Endothelial cell of umbilical vein (primary cell): Measurements from ENCODE around the gene CIRBP. TPM values are rescaled to one million over a fixed set of nuclear protein-coding genes. Genes with fewer than 3 reads are reported as not detected.

Experiments
- BruUV-seq: library from RNA; stranded (reverse); fragments of 400-500 nt; replicated peaks from 2 replicates; lab custom pipeline; 2021; lab: Mats Ljungman, UMichigan
- CTCF ChIA-PET: fragments of 300-600, 350-600 bp; sonication (Branson Sonifier 250); formaldehyde crosslinking; loops from one replicate; lab custom pipeline; 2021; ENCODE audit warnings: antibody characterized with exemption, inconsistent platforms; lab: Charles Lee
- POLR2A ChIA-PET: fragments of 300-600, 350-600 bp; sonication (Branson Sonifier 250); formaldehyde crosslinking; loops from one replicate; lab custom pipeline; 2021; ENCODE audit warnings: antibody characterized with exemption, inconsistent platforms; lab: Charles Lee
- DNase-seq: peaks from one replicate; pipeline ENCODE4 v3.0.0-alpha.2; 2011; ENCODE audit warnings: low read depth, low spot score
- FAIRE-seq: peaks from 2 replicates; lab custom pipeline; 2011; peaks lifted over from hg19 to GRCh38; lab: Jason Lieb, UNC
- H2AFZ ChIP-seq: 2 replicates; pipeline ENCODE4 v1.6.0; 2012; ENCODE audit warnings: low read depth, low read length, control low read depth, inconsistent platforms
- H3K27ac ChIP-seq: 2 replicates; pipeline ENCODE4 v1.5.1; 2011; ENCODE audit warnings: low read depth, mild to moderate bottlenecking, control low read depth, low read length, moderate library complexity; ENCODE audit not compliant: insufficient read depth
- H3K27me3 ChIP-seq, 2 experiments: 2 replicates each; pipeline versions ENCODE4 v1.6.0 to v1.6.1; 2011; ENCODE audit warnings: low read length in 2 of 2, mixed read lengths in 1 of 2; ENCODE audit not compliant: control insufficient read depth in 2 of 2, insufficient read depth in 2 of 2
- H3K36me3 ChIP-seq, 2 experiments: 2 replicates in 1 of 2; 3 replicates in 1 of 2; pipeline ENCODE4 v1.5.1; 2011; ENCODE audit warnings: low read length in 2 of 2, mild to moderate bottlenecking in 1 of 2, moderate library complexity in 1 of 2; ENCODE audit not compliant: control insufficient read depth in 2 of 2, insufficient read depth in 2 of 2; ENCODE audit errors: extremely low read depth in 1 of 2
- H3K4me1 ChIP-seq: 3 replicates; pipeline ENCODE4 v1.5.1; 2011; ENCODE audit warnings: mild to moderate bottlenecking, low read length; ENCODE audit not compliant: control insufficient read depth, insufficient read depth; ENCODE audit errors: extremely low read depth
- H3K4me2 ChIP-seq: 2 replicates; pipeline ENCODE4 v1.6.1; 2011; ENCODE audit warnings: low read length, control low read depth, mixed read lengths; ENCODE audit not compliant: insufficient read depth
- H3K4me3 ChIP-seq, 3 experiments: fragments of 200-600 bp in 1 of 3; sonication (generic), shearing (Covaris generic) in 1 of 3; replicated peaks in 1 of 3; 2 replicates each; pipeline ENCODE4 v1.5.1; 2011 to 2016; ENCODE audit warnings: control low read depth in 3 of 3, low read length in 3 of 3, mild to moderate bottlenecking in 2 of 3, inconsistent platforms in 1 of 3, low read depth in 1 of 3, moderate library complexity in 1 of 3; ENCODE audit not compliant: insufficient read depth in 1 of 3
- H3K79me2 ChIP-seq: 2 replicates; pipeline ENCODE4 v1.6.0; 2012; ENCODE audit warnings: low read length, inconsistent platforms; ENCODE audit not compliant: control insufficient read depth, insufficient read depth
- H3K9ac ChIP-seq: replicated peaks from 2 replicates; pipeline ENCODE3; 2011; ENCODE audit warnings: low read length, control low read depth; ENCODE audit not compliant: insufficient read depth; ENCODE audit errors: extremely low read depth
- H3K9me1 ChIP-seq: replicated peaks from 3 replicates; pipeline ENCODE4 v1.6.0; 2011; ENCODE audit warnings: mild to moderate bottlenecking, low read length; ENCODE audit not compliant: control insufficient read depth, insufficient read depth; ENCODE audit errors: extremely low read depth
- H3K9me3 ChIP-seq: replicated peaks from 2 replicates; pipeline ENCODE4 v1.5.1; 2012; ENCODE audit warnings: low read length, inconsistent platforms; ENCODE audit not compliant: control insufficient read depth, insufficient read depth
- H4K20me1 ChIP-seq: replicated peaks from 2 replicates; pipeline ENCODE3; 2011; ENCODE audit warnings: mild to moderate bottlenecking, low read length; ENCODE audit not compliant: control insufficient read depth, insufficient read depth; ENCODE audit errors: extremely low read depth
- EZH2 ChIP-seq: IDR thresholded peaks from 2 replicates; pipeline ENCODE4 v1.6.1; 2012; ENCODE audit warnings: borderline replicate concordance, low read depth, mild to moderate bottlenecking, moderate library complexity, low read length, inconsistent platforms; ENCODE audit not compliant: severe bottlenecking
- FOS ChIP-seq: IDR thresholded peaks from 2 replicates; pipeline ENCODE4 v1.6.1; 2011; ENCODE audit warnings: mild to moderate bottlenecking, low read length, moderate library complexity, borderline replicate concordance; ENCODE audit not compliant: insufficient read depth
- GATA2 ChIP-seq: IDR thresholded peaks from 2 replicates; pipeline ENCODE4 v1.7.0; 2011; ENCODE audit warnings: low read depth, mild to moderate bottlenecking, moderate library complexity, mixed read lengths, low read length; ENCODE audit not compliant: insufficient read length, insufficient read depth
- JUN ChIP-seq: IDR thresholded peaks from 2 replicates; pipeline ENCODE4 v1.6.1; 2011; ENCODE audit warnings: borderline replicate concordance, low read depth; ENCODE audit not compliant: insufficient read length, insufficient read depth
- MYC ChIP-seq: IDR thresholded peaks from one replicate; pipeline ENCODE4 v1.6.1; 2011; ENCODE audit warnings: mild to moderate bottlenecking, low read depth, low read length
- POLR2A ChIP-seq: IDR thresholded peaks from 2 replicates; pipeline ENCODE4 v1.6.1; 2012; ENCODE audit warnings: low read depth, mild to moderate bottlenecking, control low read depth, low read length
- POLR2AphosphoS5 ChIP-seq: IDR thresholded peaks from 2 replicates; pipeline ENCODE4 v1.6.1; 2012; ENCODE audit warnings: low read depth, mild to moderate bottlenecking, control low read depth, low read length, moderate library complexity; ENCODE audit not compliant: insufficient read depth
- dilution Hi-C: fragments of 300-500 bp; cut with MboI; formaldehyde crosslinking; loops from one replicate; pipeline ENCODE4 v1.15.0; 2019; ENCODE audit warnings: low sequenced_read_pairs; ENCODE audit not compliant: extremely low pct_ligation_motif_present
- intact Hi-C: fragments of 100-400 bp; cut with micrococcal nuclease; formaldehyde crosslinking; loops from one replicate; pipeline ENCODE4 v1.10.0; 2022
- polyA plus RNA-seq, 4 experiments: library from polyadenylated mRNA; depleted of rRNA in 3 of 4; stranded (reverse) in 3 of 4; unstranded in 1 of 4; fragments of >200 nt; gene quantifications; 2 replicates each; pipeline versions ENCODE4 v1.2.1 to v1.2.3, GENCODE V29; 2011 to 2012; ENCODE audit warnings: missing spikeins in 1 of 4
- total RNA-seq: library from RNA; stranded (reverse); gene quantifications from 2 replicates; pipeline ENCODE4 v1.2.3, GENCODE V29; 2021
- TF ChIP-seq, protein P1 (sequence below): IDR thresholded peaks from 2 replicates; pipeline ENCODE4 v1.6.1; 2011; ENCODE audit not compliant: insufficient read depth, insufficient read length
- TF ChIP-seq, protein P2 (sequence below), 2 donors: IDR thresholded peaks; 1 replicate in 1 of 2; 2 replicates in 1 of 2; pipeline ENCODE4 v1.5.1; 2011; ENCODE audit warnings: low read length in 2 of 2, mild to moderate bottlenecking in 2 of 2, moderate library complexity in 2 of 2, control low read depth in 1 of 2, inconsistent platforms in 1 of 2, low read depth in 1 of 2; ENCODE audit not compliant: insufficient read depth in 1 of 2; ENCODE audit errors: extremely low read depth in 1 of 2

CIRBP gene
- total and polyA plus RNA-seq, 2 donors (not counting 3 experiments of a cell fraction or from before 2014, with no cell fraction given): 225 to 439 TPM

DNA sequence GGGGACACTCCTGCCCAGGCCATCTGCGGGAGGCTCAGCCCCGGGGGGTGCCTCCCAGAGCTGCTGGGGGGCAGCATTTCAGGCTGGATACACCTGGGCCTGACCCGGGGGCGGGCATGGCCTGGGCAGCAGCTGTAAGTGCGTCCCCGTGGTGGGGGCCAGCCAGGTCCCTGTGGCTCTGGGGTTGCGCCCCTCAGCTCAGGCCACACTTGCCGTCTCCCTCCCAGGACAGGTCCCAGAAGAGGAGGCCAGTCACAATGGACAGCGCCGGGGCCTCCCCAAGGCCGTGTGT, 43.0 kb upstream of the CIRBP start:
- BruUV-seq: no TSS peak
- no peak overlapping the region for H2AFZ ChIP-seq
- intact Hi-C loops: no loop called here
- H3K36me3 ChIP-seq: peaks cover 5 to 13% of the 10 kb centered on the region in 2 experiments
- POLR2A ChIA-PET: no interaction called here
- H3K9me1 ChIP-seq: no peaks in the 10 kb centered on the region
- dilution Hi-C loops: no loop called here
- no peaks in the 10 kb centered on the region for H3K9me3 ChIP-seq
- H3K9ac ChIP-seq: no peak overlapping the region
- H3K4me1 ChIP-seq: no peaks in the 10 kb centered on the region
- no peaks in the 10 kb centered on the region for H3K27me3 ChIP-seq
- H3K27ac ChIP-seq: no peak overlapping the region
- no peak for FAIRE-seq
- H3K4me3 ChIP-seq: no peak overlapping the region
- H3K4me2 ChIP-seq: no peak overlapping the region
- DNase-seq: no peak
- H3K79me2 ChIP-seq: no peaks in the 10 kb centered on the region
- CTCF ChIA-PET: interaction anchor here (1.3 kb wide), 1 partner anchor 113 kb away, joined by 4 read pairs; no protein-coding TSS in a partner anchor
- TF ChIP-seq, protein P1, sequence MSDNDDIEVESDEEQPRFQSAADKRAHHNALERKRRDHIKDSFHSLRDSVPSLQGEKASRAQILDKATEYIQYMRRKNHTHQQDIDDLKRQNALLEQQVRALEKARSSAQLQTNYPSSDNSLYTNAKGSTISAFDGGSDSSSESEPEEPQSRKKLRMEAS: no peak
- no peaks in the 10 kb centered on the region for H4K20me1 ChIP-seq

DNA sequence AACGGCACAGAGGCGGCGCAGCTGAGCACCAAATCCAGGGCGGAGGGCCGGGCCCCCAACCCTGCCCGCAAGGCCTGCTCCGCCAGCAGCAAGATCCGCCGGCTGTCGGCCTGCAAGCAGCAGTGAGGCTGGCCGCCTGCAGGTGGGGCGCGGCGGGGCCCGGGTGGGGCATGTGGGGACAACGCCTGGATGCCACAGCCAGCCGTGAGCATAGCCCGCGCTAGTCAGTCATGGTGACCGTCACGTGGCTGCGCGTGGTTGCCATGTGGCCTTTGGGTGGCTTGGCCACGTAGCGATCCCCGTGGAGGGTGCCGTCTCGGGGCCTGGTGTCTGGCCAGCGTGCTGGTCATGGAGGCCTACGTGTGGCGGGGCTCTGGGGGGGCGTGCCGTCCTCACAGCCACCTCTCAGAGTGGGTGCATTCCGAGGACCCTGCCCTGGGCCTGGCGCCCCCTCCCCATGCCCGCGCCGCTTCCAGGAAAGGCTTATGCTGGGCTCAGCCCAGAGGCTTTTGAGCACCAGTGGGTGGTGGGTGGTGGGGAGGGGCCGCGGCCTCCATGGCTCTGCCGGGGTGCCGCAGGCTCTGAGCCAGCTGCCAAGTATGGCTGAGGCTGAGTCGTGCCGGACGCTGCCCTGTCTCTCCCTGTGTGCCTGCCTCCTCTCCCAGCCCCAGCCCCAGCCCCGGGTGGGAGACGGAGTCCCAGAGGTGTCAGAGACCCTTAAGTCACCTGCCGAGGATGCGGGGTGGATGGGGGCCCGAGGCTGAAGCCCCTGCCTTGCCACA, 42.4 kb upstream of the CIRBP start:
- Histone ChIP-seq H3K79me2 (no peaks in the 10 kb centered on the region), H3K4me3 (no peak overlapping the region), H3K9me1 (no peaks in the 10 kb centered on the region), H4K20me1 (no peaks in the 10 kb centered on the region), H3K4me1 (no peaks in the 10 kb centered on the region), H3K9ac (no peak overlapping the region), H3K36me3 (peaks cover 5 to 16% of the 10 kb centered on the region in 2 experiments), H3K4me2 (no peak overlapping the region), H3K9me3 (no peaks in the 10 kb centered on the region), H2AFZ (no peak overlapping the region), H3K27ac (no peak overlapping the region), H3K27me3 (no peaks in the 10 kb centered on the region)
- ChIA-PET CTCF (no interaction called here), POLR2A (no interaction called here)
- no peak for DNase-seq
- intact Hi-C loops: no loop called here
- BruUV-seq: no TSS peak
- no peak for TF ChIP-seq MYC
- no peak for TF ChIP-seq GATA2
- no peak for TF ChIP-seq JUN
- no peak for TF ChIP-seq POLR2A
- no peak for TF ChIP-seq EZH2
- TF ChIP-seq, protein P1: no peak
- no peak for TF ChIP-seq POLR2AphosphoS5
- TF ChIP-seq, protein P2, sequence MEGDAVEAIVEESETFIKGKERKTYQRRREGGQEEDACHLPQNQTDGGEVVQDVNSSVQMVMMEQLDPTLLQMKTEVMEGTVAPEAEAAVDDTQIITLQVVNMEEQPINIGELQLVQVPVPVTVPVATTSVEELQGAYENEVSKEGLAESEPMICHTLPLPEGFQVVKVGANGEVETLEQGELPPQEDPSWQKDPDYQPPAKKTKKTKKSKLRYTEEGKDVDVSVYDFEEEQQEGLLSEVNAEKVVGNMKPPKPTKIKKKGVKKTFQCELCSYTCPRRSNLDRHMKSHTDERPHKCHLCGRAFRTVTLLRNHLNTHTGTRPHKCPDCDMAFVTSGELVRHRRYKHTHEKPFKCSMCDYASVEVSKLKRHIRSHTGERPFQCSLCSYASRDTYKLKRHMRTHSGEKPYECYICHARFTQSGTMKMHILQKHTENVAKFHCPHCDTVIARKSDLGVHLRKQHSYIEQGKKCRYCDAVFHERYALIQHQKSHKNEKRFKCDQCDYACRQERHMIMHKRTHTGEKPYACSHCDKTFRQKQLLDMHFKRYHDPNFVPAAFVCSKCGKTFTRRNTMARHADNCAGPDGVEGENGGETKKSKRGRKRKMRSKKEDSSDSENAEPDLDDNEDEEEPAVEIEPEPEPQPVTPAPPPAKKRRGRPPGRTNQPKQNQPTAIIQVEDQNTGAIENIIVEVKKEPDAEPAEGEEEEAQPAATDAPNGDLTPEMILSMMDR (IDR thresholded peaks at IDR 0.05; ENCODE audit: extremely low read depth in 1 of 2, insufficient read depth in 1 of 2, low read depth in 1 of 2, low read length in 2 of 2): no peak
- no peak for TF ChIP-seq FOS
- dilution Hi-C loops: no loop called here
- FAIRE-seq: no peak
